Posterior vena cava (tissue), 2 donors: Measurements from ENCODE around the gene CCSER1. TPM values are rescaled to one million over a fixed set of nuclear protein-coding genes. Genes with fewer than 3 reads are reported as not detected.
"Not testable (repeated sequence)": the region's sequence is repeated elsewhere in the genome, so short reads cannot be mapped to it uniquely, and the experiment has no call there.

Experiments used
- DNase-seq: peaks from one replicate; pipeline ENCODE4 v3.0.0-alpha.2; 2020; ENCODE audit warnings: low spot score
- intact Hi-C, 2 donors: fragments of 100-400 bp; cut with DNase I; formaldehyde crosslinking; loops; one replicate each; pipeline versions ENCODE4 v1.14.1 to v1.14.2; 2022 to 2023
- total RNA-seq, 2 donors: library from RNA; stranded (reverse); fragmentation: NEBNext Ultra II Directional; extraction: Animal tissue kit (Norgen Biotek cat#: 25700); gene quantifications; one replicate each; pipeline ENCODE4 v1.2.1, GENCODE V29; 2021
- donor health status: DM: yes; HTN: yes; CAD: no.
- donor health status: DM: yes; HTN: yes; CAD: no.

CCSER1 gene
- total RNA-seq, 2 donors from 2014 or later, result 1.8 to 7.0 TPM

GRCh38 chr4:90840828-90841227 is 713.6 kb downstream of the CCSER1 start:
- no peak for DNase-seq
- intact Hi-C loops, result no loop called here

- intact Hi-C loops, result no loop called here
- DNase-seq, result no peak
Measured at GRCh38 chr4:90841676-90842075, 714.5 kb downstream of the CCSER1 start.

GRCh38 chr4:90842960-90843359 is 715.8 kb downstream of the CCSER1 start:
- intact Hi-C loops, result no loop called here

GRCh38 chr4:90844241-90844640 is 717.0 kb downstream of the CCSER1 start:
- intact Hi-C loops, result no loop called here
- no peak for DNase-seq

More at GRCh38 chr4:90842960-90843359, 715.8 kb downstream of the CCSER1 start:
- no peak for DNase-seq

GRCh38 chr4:90845777-90846176 is 718.6 kb downstream of the CCSER1 start:
- intact Hi-C loops, result no loop called here
- DNase-seq, result no peak

- no peak for DNase-seq
- intact Hi-C loops, result no loop called here
Measured at GRCh38 chr4:90852237-90852636, 725.0 kb downstream of the CCSER1 start.

- DNase-seq, result no peak
- intact Hi-C loops, result loop anchor here in 1 of 2 donors (5.0 kb wide), 1 partner anchor 1557 kb away; no protein-coding TSS in a partner anchor
Measured at GRCh38 chr4:90855111-90855510, 727.9 kb downstream of the CCSER1 start.

GRCh38 chr4:90857081-90857820 is 730.1 kb downstream of the CCSER1 start:
- DNase-seq, result no peak
- intact Hi-C loops, result loop anchor here in 1 of 2 donors (5.0 kb wide), 1 partner anchor 1555 kb away; no protein-coding TSS in a partner anchor

- intact Hi-C loops, result no loop called here
- DNase-seq, result no peak
Measured at GRCh38 chr4:90875791-90876190, 748.6 kb downstream of the CCSER1 start.

GRCh38 chr4:90876296-90876695 is 749.1 kb downstream of the CCSER1 start:
- no peak for DNase-seq
- intact Hi-C loops, result no loop called here

- DNase-seq, result no peak
Measured at GRCh38 chr4:90883519-90883918, 756.3 kb downstream of the CCSER1 start.

GRCh38 chr4:90888571-90888970 is 761.4 kb downstream of the CCSER1 start:
- intact Hi-C loops, result no loop called here
- DNase-seq, result no peak

More at GRCh38 chr4:90883519-90883918, 756.3 kb downstream of the CCSER1 start:
- intact Hi-C loops, result no loop called here

- DNase-seq, result no peak
- intact Hi-C loops, result no loop called here
Measured at GRCh38 chr4:90889171-90889570, 762.0 kb downstream of the CCSER1 start.

- DNase-seq, intact Hi-C loops: not testable (repeated sequence)
Measured at GRCh38 chr4:90903413-90903812, 776.2 kb downstream of the CCSER1 start.

GRCh38 chr4:90904021-90904420 is 776.8 kb downstream of the CCSER1 start:
- no peak for DNase-seq
- intact Hi-C loops, result no loop called here

- intact Hi-C loops, result no loop called here
- DNase-seq, result no peak
Measured at GRCh38 chr4:90906239-90906638, 779.0 kb downstream of the CCSER1 start.

- DNase-seq, intact Hi-C loops: not testable (repeated sequence)
Measured at GRCh38 chr4:90911724-90912434, 784.7 kb downstream of the CCSER1 start.

- intact Hi-C loops, result no loop called here
Measured at GRCh38 chr4:90922174-90922573, 795.0 kb downstream of the CCSER1 start.

GRCh38 chr4:90926957-90927356 is 799.8 kb downstream of the CCSER1 start:
- DNase-seq, result no peak
- intact Hi-C loops, result no loop called here

More at GRCh38 chr4:90922174-90922573, 795.0 kb downstream of the CCSER1 start:
- no peak for DNase-seq

GRCh38 chr4:90943311-90943710 is 816.1 kb downstream of the CCSER1 start:
- intact Hi-C loops, result no loop called here
- DNase-seq, result no peak

GRCh38 chr4:90946945-90947344 is 819.8 kb downstream of the CCSER1 start:
- intact Hi-C loops, result no loop called here
- no peak for DNase-seq
